SK-N-SH treated with all-trans-retinoic acid at 6 μM for 48 hours (cell line): Measurements from ENCODE around the gene MSH6.
"Not testable (repeated sequence)": the region's sequence is repeated elsewhere in the genome, so short reads cannot be mapped to it uniquely, and the experiment has no call there.

Experiments
- CSRNP3 ChIP-seq: fragments of 250-450 bp; sonication (Bioruptor Pico); IDR thresholded peaks from 2 replicates; pipeline ENCODE4 v1.5.1; 2021; ENCODE audit warnings: mild to moderate bottlenecking, moderate library complexity
- ESRRG ChIP-seq: fragments of 250-450 bp; sonication (Bioruptor Pico); IDR thresholded peaks from 2 replicates; pipeline ENCODE4 v1.6.1; 2021; ENCODE audit warnings: mild to moderate bottlenecking
- GLIS3 ChIP-seq: fragments of 250-450 bp; sonication (Bioruptor Pico); IDR thresholded peaks from 2 replicates; pipeline ENCODE4 v1.5.0; 2020; ENCODE audit warnings: mild to moderate bottlenecking, moderate library complexity
- OSR1 ChIP-seq: fragments of 250-450 bp; sonication (Bioruptor Pico); IDR thresholded peaks from 2 replicates; pipeline ENCODE4 v1.8.0; 2022; ENCODE audit warnings: moderate library complexity, mild to moderate bottlenecking, inconsistent platforms
- PATZ1 ChIP-seq: fragments of 250-450 bp; sonication (Bioruptor Pico); IDR thresholded peaks from 2 replicates; pipeline ENCODE4 v1.8.0; 2020; ENCODE audit warnings: mild to moderate bottlenecking, moderate library complexity, borderline replicate concordance
- PPARA ChIP-seq: fragments of 250-450 bp; sonication (Bioruptor Pico); IDR thresholded peaks from 2 replicates; pipeline ENCODE4 v1.5.0; 2020; ENCODE audit warnings: mild to moderate bottlenecking, borderline replicate concordance
- TCF4 ChIP-seq: fragments of 250-450 bp; sonication (Bioruptor Pico); IDR thresholded peaks from 2 replicates; pipeline ENCODE4 v1.8.0; 2021; ENCODE audit warnings: mild to moderate bottlenecking, moderate library complexity, borderline replicate concordance
- ZFP30 ChIP-seq: fragments of 450-650 bp; formaldehyde crosslinking; IDR thresholded peaks from 2 replicates; pipeline ENCODE4 v1.5.0; 2022; ENCODE audit warnings: mild to moderate bottlenecking, moderate library complexity
- ZNF70 ChIP-seq: fragments of 450-650 bp; formaldehyde crosslinking; IDR thresholded peaks from 2 replicates; pipeline ENCODE4 v1.5.0; 2020; ENCODE audit warnings: mild to moderate bottlenecking, moderate library complexity
- TF ChIP-seq, protein P1 (sequence below): fragments of 250-450 bp; sonication (Bioruptor Pico); IDR thresholded peaks from 2 replicates; pipeline ENCODE4 v1.5.0; 2020; ENCODE audit warnings: mild to moderate bottlenecking, moderate library complexity
- TF ChIP-seq, protein P2 (sequence below): fragments of 250-450 bp; sonication (Bioruptor Pico); IDR thresholded peaks from 2 replicates; pipeline ENCODE4 v1.5.1; 2020; ENCODE audit warnings: low read depth, mild to moderate bottlenecking, moderate library complexity

- not testable (repeated sequence) for TF ChIP-seq ESRRG (CRISPR knock-in tag); TCF4 (CRISPR knock-in tag); CSRNP3 (CRISPR knock-in tag); PATZ1 (CRISPR knock-in tag); OSR1 (CRISPR knock-in tag); ZNF70 (CRISPR knock-in tag); PPARA (CRISPR knock-in tag); ZFP30 (CRISPR knock-in tag); GLIS3
- TF ChIP-seq, protein P1, sequence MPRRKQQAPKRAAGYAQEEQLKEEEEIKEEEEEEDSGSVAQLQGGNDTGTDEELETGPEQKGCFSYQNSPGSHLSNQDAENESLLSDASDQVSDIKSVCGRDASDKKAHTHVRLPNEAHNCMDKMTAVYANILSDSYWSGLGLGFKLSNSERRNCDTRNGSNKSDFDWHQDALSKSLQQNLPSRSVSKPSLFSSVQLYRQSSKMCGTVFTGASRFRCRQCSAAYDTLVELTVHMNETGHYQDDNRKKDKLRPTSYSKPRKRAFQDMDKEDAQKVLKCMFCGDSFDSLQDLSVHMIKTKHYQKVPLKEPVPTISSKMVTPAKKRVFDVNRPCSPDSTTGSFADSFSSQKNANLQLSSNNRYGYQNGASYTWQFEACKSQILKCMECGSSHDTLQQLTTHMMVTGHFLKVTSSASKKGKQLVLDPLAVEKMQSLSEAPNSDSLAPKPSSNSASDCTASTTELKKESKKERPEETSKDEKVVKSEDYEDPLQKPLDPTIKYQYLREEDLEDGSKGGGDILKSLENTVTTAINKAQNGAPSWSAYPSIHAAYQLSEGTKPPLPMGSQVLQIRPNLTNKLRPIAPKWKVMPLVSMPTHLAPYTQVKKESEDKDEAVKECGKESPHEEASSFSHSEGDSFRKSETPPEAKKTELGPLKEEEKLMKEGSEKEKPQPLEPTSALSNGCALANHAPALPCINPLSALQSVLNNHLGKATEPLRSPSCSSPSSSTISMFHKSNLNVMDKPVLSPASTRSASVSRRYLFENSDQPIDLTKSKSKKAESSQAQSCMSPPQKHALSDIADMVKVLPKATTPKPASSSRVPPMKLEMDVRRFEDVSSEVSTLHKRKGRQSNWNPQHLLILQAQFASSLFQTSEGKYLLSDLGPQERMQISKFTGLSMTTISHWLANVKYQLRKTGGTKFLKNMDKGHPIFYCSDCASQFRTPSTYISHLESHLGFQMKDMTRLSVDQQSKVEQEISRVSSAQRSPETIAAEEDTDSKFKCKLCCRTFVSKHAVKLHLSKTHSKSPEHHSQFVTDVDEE (CRISPR knock-in tag), result not testable (repeated sequence)
- TF ChIP-seq, protein P2, sequence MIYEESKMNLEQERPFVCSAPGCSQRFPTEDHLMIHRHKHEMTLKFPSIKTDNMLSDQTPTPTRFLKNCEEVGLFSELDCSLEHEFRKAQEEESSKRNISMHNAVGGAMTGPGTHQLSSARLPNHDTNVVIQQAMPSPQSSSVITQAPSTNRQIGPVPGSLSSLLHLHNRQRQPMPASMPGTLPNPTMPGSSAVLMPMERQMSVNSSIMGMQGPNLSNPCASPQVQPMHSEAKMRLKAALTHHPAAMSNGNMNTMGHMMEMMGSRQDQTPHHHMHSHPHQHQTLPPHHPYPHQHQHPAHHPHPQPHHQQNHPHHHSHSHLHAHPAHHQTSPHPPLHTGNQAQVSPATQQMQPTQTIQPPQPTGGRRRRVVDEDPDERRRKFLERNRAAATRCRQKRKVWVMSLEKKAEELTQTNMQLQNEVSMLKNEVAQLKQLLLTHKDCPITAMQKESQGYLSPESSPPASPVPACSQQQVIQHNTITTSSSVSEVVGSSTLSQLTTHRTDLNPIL (CRISPR knock-in tag), result not testable (repeated sequence)
Measured at GRCh38 chr2:47853067-47853777, 70.3 kb downstream of the MSH6 start.
